GM21529 (cell line): ENCODE measurements around the gene ZKSCAN1.
"Not testable (repeated sequence)": the region's sequence is repeated elsewhere in the genome, so short reads cannot be mapped to it uniquely, and the experiment has no call there.

Experiments
- ATAC-seq: cut with Tn5 transposase; IDR thresholded peaks from one replicate; pipeline ENCODE4 v1.9.1; 2021; ENCODE audit not compliant: unreplicated experiment

ZKSCAN1 gene

DNA sequence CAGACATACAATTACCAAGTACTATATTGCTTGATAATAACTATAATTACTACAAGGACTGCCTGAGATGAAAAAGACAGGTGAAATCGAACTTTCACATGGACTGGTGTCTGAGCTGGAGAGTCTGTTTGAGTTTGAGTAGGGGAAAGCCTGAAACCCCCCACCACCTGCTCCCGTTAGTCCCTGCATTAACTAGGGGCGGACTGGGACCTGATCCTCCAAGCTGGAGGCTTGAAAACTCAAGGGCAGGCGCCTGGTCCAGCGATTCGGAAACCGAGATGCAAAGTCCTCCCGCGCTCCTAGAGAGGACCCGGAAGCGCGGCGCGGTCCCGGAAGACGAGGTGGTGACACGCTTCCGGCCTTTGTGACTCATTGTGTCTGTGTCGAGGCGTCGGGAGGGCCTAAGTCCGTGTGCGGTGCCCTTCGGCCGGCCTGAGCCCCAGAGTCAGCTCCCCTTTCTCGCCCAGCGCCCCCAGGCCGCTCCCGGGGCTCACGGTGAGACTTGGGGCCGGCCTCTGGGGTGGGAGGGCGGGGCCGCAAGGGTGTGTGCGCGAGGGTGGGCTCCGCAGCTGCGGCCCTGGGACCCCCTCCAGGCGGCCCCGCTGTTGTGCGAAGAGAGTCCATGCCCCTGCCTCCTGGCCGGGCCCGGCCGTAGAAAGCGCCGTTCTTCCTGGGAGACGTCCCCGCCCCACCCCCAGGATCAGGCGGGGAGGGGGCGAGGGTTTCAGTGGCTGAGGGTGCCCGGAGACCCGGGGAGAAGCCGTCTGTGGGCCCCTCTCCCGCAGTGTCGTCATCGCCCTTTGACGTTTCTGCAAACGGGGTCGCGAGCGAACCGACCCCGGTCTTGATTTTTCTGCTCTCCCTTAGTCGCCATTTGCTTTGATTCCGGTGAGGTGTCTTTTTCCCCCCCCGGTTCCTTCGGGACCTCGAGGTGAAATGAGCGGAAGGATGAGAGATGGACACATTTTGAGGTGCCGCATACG is at the start of gene ZKSCAN1:
Gene ZKSCAN1, plus strand, starts transcription at position 365 of the 983 bp plus-strand sequence. CDS start 7,911 bp downstream, outside the sequence.
- peak; percentile 97 for ATAC-seq

DNA sequence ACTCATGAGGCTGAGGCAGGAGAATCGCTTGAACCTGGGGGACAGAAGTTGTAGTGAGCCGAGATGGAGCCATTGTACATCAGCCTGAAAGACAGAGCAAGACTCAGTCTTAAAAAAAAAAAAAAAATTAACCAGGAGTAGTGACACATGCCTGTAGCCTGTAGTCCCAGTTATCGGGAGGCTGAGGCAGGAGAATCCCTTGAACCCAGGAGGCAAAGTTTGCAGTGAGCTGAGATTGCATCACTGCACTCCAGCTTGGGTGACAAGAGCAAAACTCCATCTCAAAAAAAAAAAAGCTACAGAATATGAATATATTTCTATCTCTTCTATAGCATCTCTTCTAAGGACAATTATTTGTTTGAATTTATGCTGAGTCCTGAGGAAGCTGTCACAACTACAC is 46.1 kb upstream of the ZKSCAN1 start:
- ATAC-seq = no peak

DNA sequence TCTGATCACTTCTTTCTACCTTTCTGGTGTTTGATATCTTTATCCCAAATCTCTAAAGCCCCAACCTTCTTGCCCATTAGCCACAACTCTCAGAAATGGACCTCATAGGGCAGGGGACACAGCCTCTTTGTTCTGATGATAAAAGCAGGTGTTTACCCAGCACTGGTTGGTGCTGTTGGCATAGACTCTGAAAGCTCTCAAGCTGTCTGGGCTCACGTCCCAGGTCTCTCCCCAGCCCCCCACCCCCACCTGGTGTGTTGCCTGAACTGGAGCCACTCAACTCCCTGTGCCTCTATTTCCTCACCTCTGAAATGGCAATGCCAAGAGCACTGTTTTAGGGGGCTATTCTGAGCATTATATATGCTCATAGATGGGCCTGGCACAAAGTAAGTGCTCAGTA is 45.6 kb upstream of the ZKSCAN1 start:
- ATAC-seq = not testable (repeated sequence)

DNA sequence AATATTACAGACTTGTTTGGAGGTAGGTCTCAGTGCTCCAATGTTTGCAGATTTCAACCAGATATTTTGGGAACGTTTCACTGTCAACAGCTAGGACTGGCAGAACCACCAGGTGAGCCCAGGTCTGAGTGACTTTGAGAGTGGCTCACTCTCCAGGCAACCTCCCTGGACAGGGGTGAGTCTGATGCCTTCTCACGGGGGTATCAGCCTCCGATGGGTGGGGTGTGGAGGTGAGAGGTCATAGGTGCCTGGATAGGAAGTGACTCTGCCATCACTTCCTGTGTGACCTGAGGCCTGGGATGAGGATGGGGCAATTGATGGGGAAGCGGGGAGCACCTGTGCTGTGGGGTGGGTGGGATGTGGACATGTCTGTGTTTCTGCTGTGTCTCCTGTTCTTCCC is 44.2 kb upstream of the ZKSCAN1 start:
- no peak for ATAC-seq

DNA sequence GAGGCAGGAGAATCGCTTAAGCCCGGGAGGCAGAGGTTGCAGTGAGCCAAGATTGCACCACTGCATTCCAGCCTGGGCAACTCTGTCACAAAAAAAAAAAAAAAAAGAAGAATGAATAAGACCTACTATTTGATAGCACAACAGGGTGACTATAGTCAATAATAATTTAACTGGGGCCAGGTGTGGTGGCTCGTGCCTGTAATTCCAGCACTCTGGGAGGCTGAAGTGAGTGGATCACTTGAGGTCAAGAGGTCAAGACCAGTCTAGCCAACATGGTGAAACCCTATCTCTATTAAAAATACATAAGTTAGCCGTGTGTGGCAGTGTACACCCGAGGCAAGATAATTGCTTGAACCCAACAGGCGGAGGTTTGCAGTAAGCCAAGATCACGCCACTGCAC is 41.6 kb upstream of the ZKSCAN1 start:
- ATAC-seq = not testable (repeated sequence)

DNA sequence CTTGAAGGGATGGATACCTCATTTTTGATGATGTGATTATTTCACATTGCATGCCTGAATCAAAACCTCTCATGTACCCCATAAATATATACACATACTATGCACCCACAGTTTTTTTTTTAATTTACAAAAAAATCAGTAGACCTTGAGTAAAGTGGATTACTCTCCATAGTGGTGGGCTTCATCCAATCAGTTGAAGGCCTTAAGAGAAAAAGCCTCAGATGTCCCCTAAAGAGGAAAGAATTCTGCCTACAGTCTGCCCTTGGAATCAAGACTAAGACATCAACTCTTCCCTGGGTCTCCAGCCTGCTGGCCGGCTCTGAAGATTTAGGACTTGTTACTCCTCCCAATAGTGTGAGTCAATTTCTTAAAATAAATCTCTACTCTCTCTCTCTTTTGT is 40.7 kb upstream of the ZKSCAN1 start:
- ATAC-seq = no peak

DNA sequence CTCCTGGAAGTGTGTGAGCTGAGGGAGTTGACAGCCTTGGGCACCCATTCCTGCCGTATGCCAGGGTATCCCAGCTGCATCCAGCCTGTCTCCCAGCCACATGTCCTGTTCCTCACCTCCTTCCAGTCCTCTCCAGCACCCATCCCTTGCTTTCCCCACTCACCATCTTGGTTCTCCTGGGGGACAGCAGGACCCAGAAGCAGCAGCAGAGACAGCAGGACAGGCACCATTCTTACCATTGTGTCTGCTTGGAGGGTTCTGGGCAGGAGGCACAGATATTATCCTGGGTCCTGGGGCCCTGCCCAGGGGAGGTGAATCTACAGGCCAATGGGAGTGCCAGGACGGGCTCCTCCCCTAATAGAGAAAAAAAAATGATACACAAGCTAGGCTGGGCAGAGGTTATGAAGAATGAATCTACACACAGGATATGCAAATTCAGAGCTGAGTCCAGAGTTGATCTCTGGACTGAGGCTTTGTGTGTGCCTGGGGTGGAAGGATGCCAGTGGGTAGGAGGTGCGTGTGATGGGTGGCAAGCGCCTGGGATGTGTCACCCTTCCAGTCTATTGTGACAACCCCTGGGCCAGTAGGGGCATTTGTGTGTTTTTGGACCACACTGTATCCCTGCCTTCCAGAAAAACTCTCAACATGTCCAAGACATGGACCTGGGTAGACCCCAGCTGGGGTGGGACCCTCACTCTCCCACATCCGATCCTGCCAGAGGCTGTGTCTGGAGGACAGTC is 39.4 kb upstream of the ZKSCAN1 start, which contains the start of gene AZGP1:
Gene AZGP1, minus strand, starts transcription at position 250 of the 740 bp plus-strand sequence. Its CDS starts 11 bp downstream, at position 239.
- no peak for ATAC-seq

DNA sequence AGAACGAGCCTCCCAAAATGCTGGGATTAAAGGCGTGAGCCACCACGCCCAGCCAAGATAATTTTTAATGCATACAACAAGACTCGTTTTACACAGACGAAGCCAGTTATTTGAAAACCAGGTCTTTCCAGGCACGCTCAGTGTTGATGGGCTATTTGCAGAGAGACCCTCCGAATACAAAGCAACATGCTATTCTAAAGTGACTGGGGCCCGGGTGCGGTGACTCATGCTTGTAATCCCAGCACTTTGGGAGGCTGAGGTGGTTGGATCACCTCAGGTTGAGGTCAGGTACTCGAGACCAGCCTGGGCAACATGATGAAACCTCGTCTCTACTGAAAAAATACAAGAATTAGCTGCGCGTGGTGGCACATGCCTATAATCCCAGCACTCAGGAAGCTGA is 38.8 kb upstream of the ZKSCAN1 start:
- no peak for ATAC-seq

DNA sequence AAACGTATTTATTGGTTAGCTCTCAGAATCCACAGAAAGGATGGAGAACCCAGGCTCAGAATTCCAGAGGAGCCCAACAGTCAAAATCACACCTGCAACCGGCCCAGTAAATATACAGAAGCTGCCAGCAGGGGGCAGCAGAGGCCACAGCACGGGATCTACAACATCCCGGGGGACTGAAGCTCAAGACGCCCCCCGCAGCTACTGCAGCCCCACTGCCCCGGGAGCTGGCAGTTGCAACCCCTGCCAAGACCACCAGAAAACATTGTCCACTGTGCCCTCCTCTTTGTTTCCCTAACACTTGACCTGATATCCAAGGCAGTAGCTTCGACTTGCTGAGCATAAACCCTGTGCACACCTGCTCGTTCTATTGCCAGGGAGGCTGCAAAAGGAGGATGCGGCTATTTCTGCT is 35.6 kb upstream of the ZKSCAN1 start:
- ATAC-seq = not testable (repeated sequence)

DNA sequence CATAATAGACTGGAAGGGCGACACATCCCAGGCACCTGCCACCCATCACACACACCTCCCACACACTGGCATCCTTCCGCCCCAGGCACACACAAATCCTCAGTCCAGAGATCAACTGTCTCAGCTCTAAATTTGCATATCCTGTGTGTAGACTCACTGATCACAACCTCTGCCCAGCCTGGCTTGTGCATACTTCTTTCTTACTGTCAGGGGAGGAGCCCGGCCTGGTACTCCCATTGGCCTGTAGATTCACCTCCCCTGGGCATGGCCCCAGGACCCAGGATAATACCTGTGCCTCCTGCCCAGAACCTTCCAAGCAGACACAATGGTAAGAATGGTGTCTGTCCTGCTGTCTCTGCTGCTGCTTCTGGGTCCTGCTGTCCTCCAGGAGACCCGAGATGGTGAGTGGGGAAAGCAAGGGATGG is 34.9 kb upstream of the ZKSCAN1 start:
- not testable (repeated sequence) for ATAC-seq

DNA sequence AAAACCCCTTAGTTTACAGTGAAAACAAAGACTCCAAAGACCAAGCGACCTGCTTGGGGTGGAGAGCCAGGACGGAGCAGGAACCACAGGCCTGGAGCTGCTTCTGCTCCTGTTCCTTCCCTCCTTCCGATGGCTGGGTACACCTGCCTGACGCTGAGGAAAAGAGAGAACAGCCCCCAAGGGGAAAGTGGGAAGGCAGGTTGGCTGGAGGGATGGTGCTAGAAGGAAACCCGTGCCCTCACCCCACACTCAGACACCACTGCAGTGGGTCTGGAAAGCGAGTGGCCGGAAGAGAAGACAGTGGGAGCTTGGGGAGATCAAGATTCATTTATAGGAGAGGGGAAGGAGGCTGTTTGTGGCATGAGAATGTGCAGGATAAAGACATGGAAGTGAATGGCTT is 34.3 kb upstream of the ZKSCAN1 start:
- not testable (repeated sequence) for ATAC-seq

DNA sequence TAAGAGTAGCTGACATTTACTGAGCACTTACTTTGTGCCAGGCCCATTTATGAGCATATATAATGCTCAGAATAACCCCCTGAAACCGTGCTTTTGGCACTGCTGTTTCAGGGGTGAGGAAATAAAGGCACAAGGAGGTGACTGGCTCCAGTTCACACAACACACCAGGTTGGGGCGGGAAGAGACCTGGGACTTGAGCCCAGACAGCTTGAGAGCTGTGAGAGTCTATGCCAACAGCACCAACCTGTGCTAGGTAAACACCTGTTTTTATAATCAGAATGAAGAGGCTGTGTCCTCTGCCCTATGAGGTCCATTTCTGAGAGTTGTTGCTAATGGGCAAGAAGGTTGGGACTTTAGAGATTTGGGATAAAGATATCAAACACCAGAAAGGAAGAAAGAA is 30.8 kb upstream of the ZKSCAN1 start:
- ATAC-seq = no peak

DNA sequence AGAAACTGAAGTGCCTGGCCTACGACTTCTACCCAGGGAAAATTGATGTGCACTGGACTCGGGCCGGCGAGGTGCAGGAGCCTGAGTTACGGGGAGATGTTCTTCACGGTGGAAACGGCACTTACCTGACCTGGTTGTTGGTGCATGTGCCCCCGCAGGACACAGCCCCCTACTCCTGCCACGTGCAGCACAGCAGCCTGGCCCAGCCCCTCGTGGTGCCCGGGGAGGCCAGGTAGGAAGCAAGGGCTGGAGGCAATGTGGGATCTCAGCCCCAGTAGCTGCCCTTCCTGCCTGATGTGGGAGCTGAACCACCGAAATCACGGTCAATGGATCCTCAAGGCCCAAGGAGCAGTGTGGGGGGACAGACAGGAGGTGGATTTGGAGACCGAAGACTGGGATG is 28.1 kb upstream of the ZKSCAN1 start:
- ATAC-seq = not testable (repeated sequence)

DNA sequence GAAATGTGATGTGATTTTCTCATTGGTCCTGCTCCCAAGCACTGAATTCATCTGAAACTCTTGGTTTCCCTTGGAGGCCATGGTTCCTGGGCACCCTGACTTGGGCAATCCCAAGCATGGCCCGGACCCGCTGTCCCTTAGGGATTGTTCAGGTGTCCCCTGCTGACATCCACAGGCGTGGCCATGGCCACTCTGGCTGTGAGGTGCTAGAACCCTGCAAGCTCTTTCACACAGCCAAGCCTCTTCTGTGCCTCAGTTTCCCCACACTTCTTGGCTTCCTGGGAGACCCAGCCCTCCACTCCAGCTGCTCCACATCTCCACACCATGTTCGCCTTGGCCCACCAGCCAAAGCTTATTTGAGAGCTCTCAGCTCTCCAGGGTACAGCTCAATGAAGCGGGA is 27.6 kb upstream of the ZKSCAN1 start:
- ATAC-seq = no peak

DNA sequence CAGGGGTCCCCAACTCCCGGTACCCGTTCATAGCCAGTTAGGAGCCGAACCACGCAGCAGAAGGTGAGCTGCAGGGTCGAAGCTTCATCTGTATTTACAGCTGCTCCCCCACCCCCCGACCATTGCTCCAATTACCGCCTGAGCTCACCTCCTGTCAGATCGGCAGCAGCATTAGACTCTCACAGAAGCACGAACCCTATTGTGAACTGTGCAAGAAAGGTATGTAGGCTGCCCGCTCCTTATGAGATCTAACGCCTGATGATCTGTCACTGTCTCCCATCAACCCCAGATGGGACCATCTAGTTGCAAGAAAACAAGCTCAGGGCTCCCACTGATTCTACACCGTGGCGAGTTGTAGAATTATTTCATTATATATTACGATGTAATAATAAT is 24.9 kb upstream of the ZKSCAN1 start:
- no peak for ATAC-seq

DNA sequence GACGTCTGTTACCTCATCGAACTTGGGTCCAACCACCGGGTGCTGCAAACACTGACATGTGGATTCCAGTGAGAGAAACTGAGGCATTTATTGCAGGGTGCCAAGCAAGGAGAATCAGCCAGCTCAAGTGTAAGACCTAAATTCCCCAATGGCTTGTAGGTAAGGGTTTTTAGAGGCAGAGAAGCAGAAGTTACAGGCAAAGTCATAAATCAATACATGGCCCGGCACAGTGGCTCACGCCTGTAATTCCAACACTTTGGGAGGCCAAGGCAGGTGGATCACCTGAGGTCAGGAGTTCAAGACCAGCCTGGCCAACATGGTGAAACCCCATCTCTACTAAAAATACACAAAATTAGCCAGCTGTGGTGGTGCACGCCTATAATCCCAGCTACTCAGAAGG is 23.9 kb upstream of the ZKSCAN1 start:
- not testable (repeated sequence) for ATAC-seq

DNA sequence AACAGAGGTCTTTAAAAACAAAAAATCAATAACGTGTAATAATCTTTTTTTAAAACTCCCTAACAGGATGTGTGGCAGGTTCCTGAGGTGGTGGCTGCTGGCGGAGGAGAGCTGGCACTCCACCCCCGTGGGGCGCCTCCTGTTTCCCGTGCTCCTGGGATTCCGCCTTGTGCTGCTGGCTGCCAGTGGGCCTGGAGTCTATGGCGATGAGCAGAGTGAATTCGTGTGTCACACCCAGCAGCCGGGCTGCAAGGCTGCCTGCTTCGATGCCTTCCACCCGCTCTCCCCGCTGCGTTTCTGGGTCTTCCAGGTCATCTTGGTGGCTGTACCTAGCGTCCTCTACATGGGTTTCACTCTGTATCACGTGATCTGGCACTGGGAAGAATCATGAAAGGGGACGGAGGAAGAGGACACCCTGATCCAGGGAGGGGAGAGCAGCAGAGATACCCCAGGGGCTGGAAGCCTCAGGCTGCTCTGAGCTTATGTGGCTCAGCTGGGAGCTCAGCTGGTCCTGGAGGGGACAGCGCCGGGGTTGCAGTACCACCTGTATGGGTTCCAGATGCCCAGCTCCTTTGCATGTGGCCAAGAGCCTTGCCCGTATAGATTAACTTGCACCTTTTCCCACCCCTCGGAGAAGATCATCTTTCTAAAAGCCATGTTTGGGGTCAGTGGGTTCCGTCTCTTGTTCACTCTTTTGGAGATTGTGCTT is 22.9 kb upstream of the ZKSCAN1 start:
- no peak for ATAC-seq

DNA sequence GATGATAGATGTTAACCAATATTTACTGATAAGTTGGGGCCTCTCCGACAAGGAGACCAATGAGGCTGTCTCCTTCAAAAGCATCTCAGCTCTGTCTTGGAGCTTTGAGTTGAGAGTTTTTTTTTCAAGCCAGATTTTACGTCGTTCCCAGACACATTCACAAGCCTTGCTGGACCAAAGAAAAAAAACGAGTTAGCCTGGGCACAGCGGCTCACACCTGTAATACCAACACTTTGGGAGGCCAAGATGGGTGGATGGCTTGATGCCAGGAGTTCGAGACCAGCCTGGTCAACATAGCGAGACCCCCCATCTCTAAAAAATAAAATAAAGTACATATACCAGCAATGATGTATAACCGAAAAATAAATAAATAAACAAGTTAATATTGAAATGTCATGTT is 20.6 kb upstream of the ZKSCAN1 start:
- no peak for ATAC-seq

DNA sequence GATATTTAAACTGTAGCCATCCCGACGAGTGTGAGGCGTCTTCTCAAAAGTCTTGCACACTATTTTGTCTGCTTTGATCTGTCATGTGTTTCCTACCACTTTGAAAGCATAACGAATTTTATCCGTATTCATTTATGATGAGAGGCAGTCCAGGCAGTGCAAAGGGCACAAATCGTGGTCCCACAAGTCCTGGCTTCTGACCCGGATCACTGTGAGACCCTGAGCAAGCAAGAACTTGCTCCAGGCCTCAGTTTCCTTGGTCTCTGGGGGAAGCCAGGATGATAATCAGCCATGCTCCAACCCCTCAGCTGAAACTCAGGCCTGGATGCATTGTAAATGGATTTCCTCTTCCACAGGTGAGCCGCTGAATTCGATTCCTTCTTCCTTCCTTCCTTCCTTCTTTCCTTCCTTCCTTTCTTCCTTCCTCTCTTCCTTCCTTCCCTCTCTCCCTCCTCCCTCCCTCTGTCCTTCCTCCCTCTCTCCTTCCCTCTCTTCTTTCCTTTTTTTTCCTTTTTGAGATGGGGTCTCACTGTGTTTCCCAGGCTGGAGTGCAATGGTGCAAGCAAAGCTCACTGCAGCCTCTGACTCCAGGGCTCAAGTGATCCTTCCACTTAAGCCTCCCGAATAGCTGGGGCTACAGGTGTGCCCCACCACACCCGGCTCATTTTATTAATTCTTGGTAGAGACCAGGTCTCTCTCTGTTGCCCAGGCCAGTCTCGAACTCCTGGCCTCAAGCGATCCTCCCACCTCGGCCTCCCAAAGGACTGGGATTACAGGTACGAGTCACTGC is 18.4 kb upstream of the ZKSCAN1 start:
- ATAC-seq = no peak

DNA sequence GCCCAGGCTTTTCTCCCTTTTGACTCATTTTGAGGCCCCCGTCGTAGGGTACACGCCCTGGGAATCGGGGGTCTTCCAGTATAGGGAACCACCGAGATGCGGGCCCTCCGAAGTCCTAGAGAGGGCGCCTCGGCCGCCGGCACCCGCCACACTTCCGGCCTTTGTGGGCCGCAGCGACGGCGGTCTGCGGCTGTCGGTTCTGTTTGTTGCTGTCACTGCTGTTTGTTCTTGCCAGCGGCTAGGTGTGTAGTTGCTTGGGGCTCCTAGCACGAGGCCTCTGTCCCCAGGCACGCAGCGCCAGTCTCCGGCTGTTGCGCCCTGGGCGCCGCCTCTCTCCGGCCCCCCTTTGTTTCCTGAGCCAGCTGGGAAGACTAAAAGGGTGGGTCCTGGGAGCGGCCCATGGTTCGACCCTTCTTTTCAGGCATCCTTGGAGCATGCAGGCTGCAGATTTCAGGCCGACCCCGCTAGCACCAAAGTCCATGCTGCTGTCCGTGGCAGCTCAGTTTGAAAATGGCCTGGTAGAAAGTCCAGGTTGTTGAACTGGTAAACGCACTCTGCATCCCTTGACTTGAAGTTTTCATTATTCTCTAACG is 17.8 kb upstream of the ZKSCAN1 start:
- no peak for ATAC-seq
